ENCODE measurements around the gene MAP4K5. TPM values are rescaled to one million over a fixed set of nuclear protein-coding genes. Genes with fewer than 3 reads are reported as not detected.
A peak's percentile ranks its signal among the peaks of the same experiment; 100 is the strongest.

The MAP4K5 gene
- total RNA-seq, 1 donor from 2014 or later = 123 TPM

DNA sequence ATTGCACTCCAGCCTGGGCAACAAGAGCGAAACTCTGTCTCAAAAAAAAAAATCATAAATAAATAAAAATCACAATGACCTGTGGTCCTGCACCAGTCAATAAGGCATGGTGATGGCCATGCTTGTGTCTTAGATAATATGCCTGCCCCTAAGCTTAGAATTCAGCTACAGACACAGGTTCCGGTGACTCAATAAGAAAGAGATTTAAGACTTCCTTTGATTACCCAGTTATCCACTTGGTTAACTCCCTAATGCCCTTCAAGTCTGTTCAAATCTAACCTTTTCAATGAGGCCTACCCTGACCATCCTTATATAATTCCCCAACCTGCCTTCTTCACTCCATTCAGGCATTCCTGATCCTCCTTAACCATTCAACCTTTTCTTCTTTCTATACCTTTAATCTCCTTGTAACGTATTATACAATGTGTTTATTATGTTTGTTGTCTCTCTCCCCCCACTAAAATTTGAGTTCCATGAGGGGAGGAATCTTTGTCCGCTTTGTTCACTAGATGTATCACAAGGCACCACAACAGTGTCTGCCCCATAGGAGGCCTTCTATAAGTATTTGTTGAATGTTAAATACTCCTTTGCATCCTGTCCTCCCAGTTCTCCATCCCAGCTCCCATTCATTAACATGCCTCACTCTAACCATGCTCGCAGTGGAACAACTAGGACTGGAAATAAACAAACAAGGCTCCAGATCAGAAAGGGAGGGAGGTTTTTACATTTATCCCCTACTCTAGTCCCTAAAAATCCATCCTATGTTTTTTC is 8.9 kb downstream of the MAP4K5 start:
- Mint-ChIP-seq H3K4me3 (ENCODE audit: unreplicated experiment) (no peak overlapping the region), H3K4me1 (ENCODE audit: unreplicated experiment) (peaks cover 74% of the 10 kb centered on the region), H3K27me3 (ENCODE audit: unreplicated experiment) (no peaks in the 10 kb centered on the region), H3K36me3 (ENCODE audit: unreplicated experiment) (peaks cover 16% of the 10 kb centered on the region), H3K27ac (ENCODE audit: unreplicated experiment) (peak overlapping the region; percentile 65), H3K9me3 (ENCODE audit: unreplicated experiment) (peaks cover 11% of the 10 kb centered on the region)
- DNase-seq (ENCODE audit: extremely low spot score, unreplicated experiment) = no peak
- TF ChIP-seq, protein P1, sequence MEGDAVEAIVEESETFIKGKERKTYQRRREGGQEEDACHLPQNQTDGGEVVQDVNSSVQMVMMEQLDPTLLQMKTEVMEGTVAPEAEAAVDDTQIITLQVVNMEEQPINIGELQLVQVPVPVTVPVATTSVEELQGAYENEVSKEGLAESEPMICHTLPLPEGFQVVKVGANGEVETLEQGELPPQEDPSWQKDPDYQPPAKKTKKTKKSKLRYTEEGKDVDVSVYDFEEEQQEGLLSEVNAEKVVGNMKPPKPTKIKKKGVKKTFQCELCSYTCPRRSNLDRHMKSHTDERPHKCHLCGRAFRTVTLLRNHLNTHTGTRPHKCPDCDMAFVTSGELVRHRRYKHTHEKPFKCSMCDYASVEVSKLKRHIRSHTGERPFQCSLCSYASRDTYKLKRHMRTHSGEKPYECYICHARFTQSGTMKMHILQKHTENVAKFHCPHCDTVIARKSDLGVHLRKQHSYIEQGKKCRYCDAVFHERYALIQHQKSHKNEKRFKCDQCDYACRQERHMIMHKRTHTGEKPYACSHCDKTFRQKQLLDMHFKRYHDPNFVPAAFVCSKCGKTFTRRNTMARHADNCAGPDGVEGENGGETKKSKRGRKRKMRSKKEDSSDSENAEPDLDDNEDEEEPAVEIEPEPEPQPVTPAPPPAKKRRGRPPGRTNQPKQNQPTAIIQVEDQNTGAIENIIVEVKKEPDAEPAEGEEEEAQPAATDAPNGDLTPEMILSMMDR (IDR thresholded peaks at IDR 0.05) = no peak

DNA sequence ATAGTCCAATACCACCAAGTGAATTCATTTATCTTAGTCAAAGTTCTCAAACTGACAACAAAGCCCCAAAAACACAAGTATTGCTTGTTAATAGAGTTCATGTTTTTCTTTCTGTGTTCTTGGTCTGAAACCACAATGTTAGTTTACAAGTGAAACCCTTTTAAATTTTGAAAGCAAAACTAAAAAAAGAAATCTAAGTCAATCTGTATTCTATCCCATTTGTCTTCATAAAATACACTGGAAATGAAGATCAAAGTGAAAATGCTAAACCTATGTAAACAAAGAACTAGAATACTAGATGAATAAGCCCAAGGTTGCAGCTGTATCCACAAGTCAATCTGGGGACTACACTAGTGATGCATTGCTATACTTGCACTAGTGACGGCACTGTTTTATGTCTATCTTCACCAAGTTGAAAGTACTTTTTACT is 10.4 kb downstream of the MAP4K5 start:
- no peaks in the 10 kb centered on the region for H3K27me3 Mint-ChIP-seq (ENCODE audit: unreplicated experiment)
- H3K9me3 Mint-ChIP-seq (ENCODE audit: unreplicated experiment) = peaks cover 11% of the 10 kb centered on the region
- peaks cover 64% of the 10 kb centered on the region for H3K4me1 Mint-ChIP-seq (ENCODE audit: unreplicated experiment)
- peak overlapping the region; percentile 93 for H3K27ac Mint-ChIP-seq (ENCODE audit: unreplicated experiment)
- peak overlapping the region; percentile 48 for H3K4me3 Mint-ChIP-seq (ENCODE audit: unreplicated experiment)
- no peak for DNase-seq (ENCODE audit: extremely low spot score, unreplicated experiment)
- TF ChIP-seq, protein P1 (IDR thresholded peaks at IDR 0.05) = no peak
- peaks cover 16% of the 10 kb centered on the region for H3K36me3 Mint-ChIP-seq (ENCODE audit: unreplicated experiment)

DNA sequence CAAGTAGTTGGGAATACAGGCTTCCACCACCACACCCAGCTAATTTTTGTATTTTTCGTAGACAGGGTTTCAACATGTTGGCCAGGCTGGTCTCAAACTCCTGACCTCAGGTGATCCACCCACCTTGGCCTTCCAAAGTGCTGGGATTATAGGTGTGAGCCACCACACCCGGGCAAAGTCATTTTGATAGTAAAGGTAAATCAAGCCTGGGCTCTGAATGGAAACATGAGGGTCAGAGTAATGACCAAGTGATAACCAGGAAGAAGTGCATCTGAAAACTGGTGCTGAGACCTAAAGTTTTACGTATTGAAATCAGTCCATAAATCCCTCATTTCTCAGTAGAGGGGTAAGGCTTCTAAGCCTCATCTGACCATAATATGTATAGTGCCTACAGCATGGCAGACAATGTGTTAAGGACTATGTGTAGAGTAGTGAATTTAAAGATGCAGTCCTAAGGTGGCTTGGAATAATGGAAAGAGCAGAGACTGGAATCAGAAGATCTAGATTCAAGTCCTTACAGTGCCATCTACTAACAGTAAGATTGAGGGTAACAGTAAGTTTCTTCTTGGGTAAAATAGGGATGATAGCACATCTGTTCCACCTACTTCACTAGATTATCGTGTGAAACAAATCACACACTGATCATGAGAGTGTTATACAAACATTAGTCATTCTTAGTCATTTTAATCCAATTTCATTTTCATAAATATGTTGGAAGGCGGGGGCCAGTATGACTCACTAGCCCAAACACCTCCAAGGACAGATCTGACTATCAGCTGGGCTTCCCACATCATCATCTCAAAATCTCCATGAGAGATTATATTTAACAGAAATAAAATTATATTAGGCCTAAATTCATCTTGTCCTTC is 11.2 kb downstream of the MAP4K5 start:
- Mint-ChIP-seq H3K27me3 (ENCODE audit: unreplicated experiment) (no peaks in the 10 kb centered on the region), H3K27ac (ENCODE audit: unreplicated experiment) (peak overlapping the region; percentile 93), H3K4me3 (ENCODE audit: unreplicated experiment) (peak overlapping the region; percentile 48), H3K4me1 (ENCODE audit: unreplicated experiment) (peaks cover 57% of the 10 kb centered on the region), H3K9me3 (ENCODE audit: unreplicated experiment) (peaks cover 11% of the 10 kb centered on the region), H3K36me3 (ENCODE audit: unreplicated experiment) (peaks cover 16% of the 10 kb centered on the region)
- no peak for DNase-seq (ENCODE audit: extremely low spot score, unreplicated experiment)
- TF ChIP-seq, protein P1 (IDR thresholded peaks at IDR 0.05) = no peak

DNA sequence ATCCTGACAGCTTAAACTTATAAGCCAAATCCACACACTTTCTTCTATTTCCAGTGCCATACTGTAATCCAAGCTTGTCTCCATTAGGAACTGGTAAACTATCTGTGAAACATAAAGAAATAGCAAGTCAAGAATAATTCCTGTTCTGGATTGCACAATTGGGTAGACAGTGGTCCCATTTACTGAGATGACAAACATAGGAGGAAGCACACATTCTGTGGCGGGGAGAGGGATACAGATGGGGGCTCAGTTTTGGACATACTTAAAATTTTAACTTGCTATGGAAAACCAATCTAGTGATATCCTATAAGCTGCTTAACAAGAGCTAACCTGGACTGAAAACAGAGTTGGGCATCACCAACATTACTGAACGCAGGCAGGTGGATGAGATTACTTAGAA is 16.3 kb downstream of the MAP4K5 start:
- H3K27ac Mint-ChIP-seq (ENCODE audit: unreplicated experiment) = no peak overlapping the region
- H3K4me3 Mint-ChIP-seq (ENCODE audit: unreplicated experiment) = no peak overlapping the region
- peaks cover 33% of the 10 kb centered on the region for H3K4me1 Mint-ChIP-seq (ENCODE audit: unreplicated experiment)
- H3K36me3 Mint-ChIP-seq (ENCODE audit: unreplicated experiment) = peaks cover 3% of the 10 kb centered on the region
- DNase-seq (ENCODE audit: extremely low spot score, unreplicated experiment) = no peak
- H3K9me3 Mint-ChIP-seq (ENCODE audit: unreplicated experiment) = no peaks in the 10 kb centered on the region
- no peaks in the 10 kb centered on the region for H3K27me3 Mint-ChIP-seq (ENCODE audit: unreplicated experiment)
- TF ChIP-seq, protein P1 (IDR thresholded peaks at IDR 0.05) = no peak

DNA sequence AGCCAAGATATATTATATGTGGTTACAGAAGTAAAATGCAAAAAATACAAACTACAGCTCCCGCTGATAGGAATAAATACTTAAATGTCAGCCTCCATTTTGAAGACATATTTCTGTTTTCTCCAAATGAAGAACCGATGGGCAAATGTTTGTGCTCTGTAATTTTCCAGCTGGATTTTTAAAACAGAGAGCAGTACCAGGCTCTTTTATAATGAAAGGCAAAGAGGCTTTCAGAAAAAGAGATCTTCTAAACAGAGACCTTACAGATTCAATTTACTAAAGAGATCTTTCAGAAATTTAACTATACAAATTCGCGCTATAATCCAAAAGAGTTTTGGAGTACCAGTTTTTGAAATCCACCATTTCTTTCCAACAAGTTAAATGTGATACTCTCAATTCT is 19.9 kb downstream of the MAP4K5 start:
- DNase-seq (ENCODE audit: extremely low spot score, unreplicated experiment) = no peak
- peaks cover 4% of the 10 kb centered on the region for H3K36me3 Mint-ChIP-seq (ENCODE audit: unreplicated experiment)
- no peaks in the 10 kb centered on the region for H3K9me3 Mint-ChIP-seq (ENCODE audit: unreplicated experiment)
- H3K27ac Mint-ChIP-seq (ENCODE audit: unreplicated experiment) = peak overlapping the region; percentile 51
- TF ChIP-seq, protein P1 (IDR thresholded peaks at IDR 0.05) = no peak
- H3K27me3 Mint-ChIP-seq (ENCODE audit: unreplicated experiment) = no peaks in the 10 kb centered on the region
- no peak overlapping the region for H3K4me3 Mint-ChIP-seq (ENCODE audit: unreplicated experiment)
- H3K4me1 Mint-ChIP-seq (ENCODE audit: unreplicated experiment) = peaks cover 44% of the 10 kb centered on the region

All from osteocyte (in vitro differentiated cells).